Bladder microvascular endothelial cell (primary cell): Measurements from ENCODE around the gene PLEKHO1. TPM values are rescaled to one million over a fixed set of nuclear protein-coding genes. Genes with fewer than 3 reads are reported as not detected.

Source experiments
- total RNA-seq: library from RNA; depleted of rRNA; stranded (reverse); fragments of >200 nt; gene quantifications from 2 replicates; pipeline ENCODE4 v1.2.3, GENCODE V29; 2014

Gene PLEKHO1
- 91.6 and 107 TPM in 2 replicates for total RNA-seq

GRCh38 chr1:150149271-150150132 lies at the start of gene PLEKHO1:
TSS of gene PLEKHO1 (plus strand) at chr1:150149916. CDS start at chr1:150150258, 342 bp downstream.

Other genes with a start within 250 kb of the PLEKHO1 start
- gene SV2A, start 232.1 kb upstream of the PLEKHO1 start, total RNA-seq = 0.32 and 3.3 TPM in 2 replicates
- 6.2 and 18.9 TPM in 2 replicates for gene SF3B4, start 222.1 kb upstream of the PLEKHO1 start, total RNA-seq
- gene MTMR11, start 213.0 kb upstream of the PLEKHO1 start, total RNA-seq = 0.16 and 0.94 TPM in 2 replicates
- gene OTUD7B, start 139.2 kb upstream of the PLEKHO1 start, total RNA-seq = 8.4 and 16.9 TPM in 2 replicates
- 18.6 and 43.3 TPM in 2 replicates for gene VPS45, start 82.1 kb upstream of the PLEKHO1 start, total RNA-seq
- gene ANP32E, start 86.2 kb downstream of the PLEKHO1 start, total RNA-seq = 19.4 and 26.1 TPM in 2 replicates
- not detected in 2 replicates for gene CA14, start 107.9 kb downstream of the PLEKHO1 start, total RNA-seq
- 122 and 129 TPM in 2 replicates for gene APH1A, start 119.1 kb downstream of the PLEKHO1 start, total RNA-seq
- gene C1orf54, start 122.9 kb downstream of the PLEKHO1 start, total RNA-seq = 32.9 and 85.2 TPM in 2 replicates
- gene CIART, start 132.6 kb downstream of the PLEKHO1 start, total RNA-seq = 0.65 and 1.7 TPM in 2 replicates
- gene MRPS21, start 143.9 kb downstream of the PLEKHO1 start, total RNA-seq = 51.5 and 75.6 TPM in 2 replicates
- gene PRPF3, start 171.6 kb downstream of the PLEKHO1 start, total RNA-seq = 33.8 and 47.1 TPM in 2 replicates
- 3.7 and 8.7 TPM in 2 replicates for gene RPRD2, start 214.2 kb downstream of the PLEKHO1 start, total RNA-seq